ENCODE results near the gene ANKRD26.
"Not testable (repeated sequence)": the region's sequence is repeated elsewhere in the genome, so short reads cannot be mapped to it uniquely, and the experiment has no call there.

- not testable (repeated sequence) for TF ChIP-seq EZH2 (IDR thresholded peaks at IDR 0.05; ENCODE audit: borderline replicate concordance, low read length); CTCF (conservative IDR thresholded peaks at IDR 0.05 in 1 of 2, IDR thresholded peaks at IDR 0.05 in 1 of 2; ENCODE audit: extremely low read depth in 1 of 2, insufficient read depth in 1 of 2, low read depth in 1 of 2, low read length in 2 of 2)
Measured at GRCh38 chr10:27045247-27045646, 55.0 kb downstream of the ANKRD26 start.

Measured in mammary epithelial cell (primary cell).